ENCODE results near the gene HRC. TPM values are rescaled to one million over a fixed set of nuclear protein-coding genes. Genes with fewer than 3 reads are reported as not detected.
A peak's percentile ranks its signal among the peaks of the same experiment; 100 is the strongest.

The HRC gene
- total and polyA plus RNA-seq, 4 experiments from 2014 or later: not detected

DNA sequence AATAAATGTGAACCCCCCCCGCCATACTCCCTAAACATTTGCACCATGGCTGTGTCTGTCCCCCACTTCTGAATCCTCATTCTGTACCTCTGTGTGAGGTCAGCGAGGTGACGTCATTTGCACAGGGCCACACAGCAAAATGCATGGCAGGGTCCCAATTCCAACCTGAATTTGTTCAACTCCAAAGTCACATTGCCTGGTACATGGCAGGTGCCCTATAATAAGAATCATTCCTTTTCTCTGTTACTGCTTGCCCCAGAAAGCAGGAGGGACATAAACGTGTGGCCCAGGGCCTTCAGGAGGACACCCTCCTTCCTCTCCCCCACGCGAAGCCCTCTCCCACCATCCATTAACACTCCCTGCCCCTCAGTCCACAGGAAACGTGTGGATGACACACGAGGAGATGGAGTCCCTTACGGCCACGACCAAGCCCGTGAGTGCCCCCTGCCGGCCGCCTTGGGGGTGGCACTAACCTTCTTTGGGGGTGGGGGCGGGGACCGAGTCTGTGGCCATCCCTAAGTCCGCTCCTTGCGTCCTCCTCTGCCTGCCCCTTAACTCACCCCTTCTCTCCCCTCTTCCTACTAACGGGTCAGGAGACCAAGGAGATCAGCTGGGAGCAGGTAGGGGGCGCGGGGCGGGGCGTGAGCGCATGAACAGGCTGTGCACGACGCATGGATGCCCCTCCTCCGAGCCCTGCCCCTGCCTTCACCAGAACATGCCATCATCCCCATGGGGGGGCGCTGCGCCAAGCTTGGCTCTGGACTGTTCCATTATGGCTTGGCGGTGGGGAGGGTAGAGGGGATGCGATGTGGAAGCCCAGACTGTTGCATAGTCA lies 9.4 kb downstream of the HRC start:
- peak overlapping the region in 3 of 7 donors; percentile 51 to 71 (median 54) for H3K27ac Mint-ChIP-seq

DNA sequence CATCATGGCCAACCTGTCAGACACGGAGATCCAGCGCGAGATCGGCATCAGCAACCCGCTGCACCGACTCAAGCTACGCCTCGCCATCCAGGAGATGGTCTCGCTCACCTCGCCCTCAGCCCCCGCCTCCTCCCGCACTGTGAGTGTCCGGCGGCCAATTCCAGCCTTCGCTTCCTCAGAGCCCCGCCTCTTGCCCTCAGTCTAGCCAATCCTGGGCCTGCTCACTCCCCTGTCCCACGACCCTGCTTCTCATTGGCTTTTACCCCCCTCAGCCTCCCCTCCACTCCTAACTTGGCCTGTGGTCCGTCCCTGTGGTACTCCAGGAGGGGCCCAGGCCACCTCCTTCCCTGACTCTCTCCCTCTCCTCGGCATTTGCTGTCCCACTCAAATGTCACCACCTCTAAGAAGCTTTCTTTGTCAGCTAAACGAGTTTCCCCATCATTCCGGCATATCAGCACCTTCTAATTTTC lies 12.3 kb downstream of the HRC start:
- H3K4me3 Mint-ChIP-seq: peak overlapping the region; percentile 36 to 78 (median 63)
- no peak overlapping the region for H3K27ac Mint-ChIP-seq
- DNase-seq: peak in 3 of 5 donors; percentile 22 to 49 (median 44)
- no peaks in the 10 kb centered on the region for H3K36me3 ChIP-seq (ENCODE audit: insufficient read depth, low read length)
- no peak overlapping the region for H3K27ac ChIP-seq (ENCODE audit: low read depth, low read length)
- intact Hi-C loops (cut with micrococcal nuclease): no loop called here
- CTCF ChIA-PET (ENCODE audit: partially characterized antibody): interaction anchor here (7.1 kb wide), 1 partner anchor 45 kb away, joined by 83 read pairs; no protein-coding TSS in a partner anchor
- H3K27me3 ChIP-seq (ENCODE audit: insufficient read depth, low read length): peaks cover 7% of the 10 kb centered on the region
- peaks cover 0 to 3% (median 0%) of the 10 kb centered on the region in 8 donors for H3K9me3 Mint-ChIP-seq
- peaks cover 12 to 24% (median 20%) of the 10 kb centered on the region in 4 donors for H3K4me1 Mint-ChIP-seq
- H3K36me3 Mint-ChIP-seq: no peaks in the 10 kb centered on the region
- peaks cover 13 to 18% of the 10 kb centered on the region in 2 donors for H3K27me3 Mint-ChIP-seq
- H3K4me3 ChIP-seq (ENCODE audit: low read length in 2 of 2): peak overlapping the region in 1 of 2 donors; percentile 37
- POLR2A ChIA-PET (ENCODE audit: partially characterized antibody): no interaction called here
- no peaks in the 10 kb centered on the region for H3K9me3 ChIP-seq (ENCODE audit: control insufficient read depth in 1 of 2, low read length in 2 of 2)
- H3K4me1 ChIP-seq (ENCODE audit: insufficient read depth, low read length): peaks cover 16% of the 10 kb centered on the region

More for the DNA sequence above, 9.4 kb downstream of the HRC start:
- Mint-ChIP-seq H3K27me3 (peaks cover 25 to 32% of the 10 kb centered on the region in 2 donors), H3K9me3 (peaks cover 0 to 6% (median 0%) of the 10 kb centered on the region in 8 donors), H3K36me3 (no peaks in the 10 kb centered on the region), H3K4me3 (peak overlapping the region in 5 of 8 donors; percentile 1 to 77 (median 32)), H3K4me1 (peaks cover 18 to 48% (median 33%) of the 10 kb centered on the region in 4 donors)
- DNase-seq: peak; percentile 68 to 78 (median 72)
- ChIA-PET CTCF (ENCODE audit: partially characterized antibody) (interaction anchor here (0.6 to 7.1 kb wide), 18 partner anchors 10 to 524 kb away, joined by 3 to 83 read pairs (median 4); partner anchors contain the start of genes HRC, LIN7B, PPFIA3 and RUVBL2), POLR2A (ENCODE audit: partially characterized antibody) (interaction anchor here (1.9 kb wide), 1 partner anchor 48 kb away, joined by 7 read pairs; no protein-coding TSS in a partner anchor)
- peaks cover 39% of the 10 kb centered on the region for H3K4me1 ChIP-seq (ENCODE audit: insufficient read depth, low read length)
- peaks cover 31% of the 10 kb centered on the region for H3K27me3 ChIP-seq (ENCODE audit: insufficient read depth, low read length)
- H3K4me3 ChIP-seq (ENCODE audit: low read length in 2 of 2): no peak overlapping the region
- intact Hi-C loops (cut with micrococcal nuclease): loop anchor here (1.0 to 2.0 kb wide), 5 partner anchors 17 to 153 kb away; partner anchors contain the start of genes C19orf73, GYS1, PPFIA3 and RUVBL2
- H3K9me3 ChIP-seq (ENCODE audit: control insufficient read depth in 1 of 2, low read length in 2 of 2): no peaks in the 10 kb centered on the region
- H3K27ac ChIP-seq (ENCODE audit: low read depth, low read length): no peak overlapping the region
- H3K36me3 ChIP-seq (ENCODE audit: insufficient read depth, low read length): no peaks in the 10 kb centered on the region

DNA sequence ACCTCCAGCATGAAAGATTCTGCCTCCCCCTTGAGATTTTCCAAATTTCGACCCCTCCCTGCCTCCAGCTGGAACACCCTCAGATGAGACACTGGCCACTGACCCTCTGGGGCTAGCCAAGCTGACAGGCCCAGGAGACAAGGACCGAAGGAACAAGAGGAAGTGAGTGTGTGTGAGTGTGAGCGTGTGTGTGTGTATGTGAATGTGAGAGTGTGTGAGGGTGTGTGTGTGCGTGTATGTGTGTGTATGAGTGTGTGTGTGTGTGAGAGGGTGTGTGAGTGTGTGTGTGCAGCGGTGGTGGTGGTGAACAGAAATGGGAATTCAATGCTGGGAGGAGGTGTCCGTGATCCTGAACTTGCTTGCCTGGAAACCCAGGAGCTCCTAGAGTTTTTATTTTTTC lies 13.8 kb downstream of the HRC start:
- Mint-ChIP-seq H3K4me1 (peaks cover 12 to 24% (median 21%) of the 10 kb centered on the region in 4 donors), H3K36me3 (no peaks in the 10 kb centered on the region), H3K27me3 (peaks cover 13 to 20% of the 10 kb centered on the region in 2 donors), H3K4me3 (peak overlapping the region in 1 of 8 donors; percentile 14), H3K27ac (peak overlapping the region in 1 of 7 donors; percentile 33), H3K9me3 (peaks cover 0 to 3% (median 0%) of the 10 kb centered on the region in 8 donors)
- Histone ChIP-seq H3K4me3 (ENCODE audit: low read length in 2 of 2) (no peak overlapping the region), H3K27me3 (ENCODE audit: insufficient read depth, low read length) (peaks cover 7% of the 10 kb centered on the region), H3K27ac (ENCODE audit: low read depth, low read length) (no peak overlapping the region), H3K36me3 (ENCODE audit: insufficient read depth, low read length) (no peaks in the 10 kb centered on the region), H3K4me1 (ENCODE audit: insufficient read depth, low read length) (peaks cover 16% of the 10 kb centered on the region), H3K9me3 (ENCODE audit: control insufficient read depth in 1 of 2, low read length in 2 of 2) (no peaks in the 10 kb centered on the region)
- intact Hi-C loops (cut with micrococcal nuclease): no loop called here
- ChIA-PET POLR2A (ENCODE audit: partially characterized antibody) (no interaction called here), CTCF (ENCODE audit: partially characterized antibody) (interaction anchor here (1.5 kb wide), 1 partner anchor 43 kb away, joined by 3 read pairs; no protein-coding TSS in a partner anchor)
- DNase-seq: peak in 1 of 5 donors; percentile 4

DNA sequence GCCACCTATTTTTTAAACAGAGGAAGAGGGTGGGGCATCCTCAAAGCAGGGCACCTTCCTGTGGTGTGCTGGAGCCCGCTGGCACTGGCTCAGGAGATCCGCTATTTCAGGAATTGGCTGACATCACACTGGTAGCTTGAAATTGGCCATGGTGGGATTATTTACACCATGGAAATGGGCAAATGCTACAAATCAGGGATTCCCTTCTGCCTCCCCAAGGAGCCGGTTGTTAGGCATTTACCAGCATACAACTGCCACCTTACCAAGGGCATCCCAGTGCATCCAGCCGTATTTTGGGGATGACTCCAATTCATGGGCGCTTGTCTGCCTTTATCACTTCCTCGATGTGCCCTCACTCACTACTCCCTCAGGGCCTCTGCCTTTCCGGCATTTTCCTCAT lies 14.2 kb downstream of the HRC start:
- peak overlapping the region in 1 of 7 donors; percentile 33 for H3K27ac Mint-ChIP-seq
- peaks cover 12 to 24% (median 20%) of the 10 kb centered on the region in 4 donors for H3K4me1 Mint-ChIP-seq
- no peak overlapping the region for H3K27ac ChIP-seq (ENCODE audit: low read depth, low read length)
- no peaks in the 10 kb centered on the region for H3K36me3 Mint-ChIP-seq
- ChIA-PET POLR2A (ENCODE audit: partially characterized antibody) (no interaction called here), CTCF (ENCODE audit: partially characterized antibody) (interaction anchor here (1.5 kb wide), 1 partner anchor 43 kb away, joined by 3 read pairs; no protein-coding TSS in a partner anchor)
- H3K9me3 ChIP-seq (ENCODE audit: control insufficient read depth in 1 of 2, low read length in 2 of 2): no peaks in the 10 kb centered on the region
- DNase-seq: peak in 1 of 5 donors; percentile 12
- peaks cover 11 to 16% of the 10 kb centered on the region in 2 donors for H3K27me3 Mint-ChIP-seq
- peaks cover 7% of the 10 kb centered on the region for H3K27me3 ChIP-seq (ENCODE audit: insufficient read depth, low read length)
- H3K4me3 ChIP-seq (ENCODE audit: low read length in 2 of 2): no peak overlapping the region
- intact Hi-C loops (cut with micrococcal nuclease): no loop called here
- H3K4me1 ChIP-seq (ENCODE audit: insufficient read depth, low read length): peaks cover 12% of the 10 kb centered on the region
- no peaks in the 10 kb centered on the region for H3K36me3 ChIP-seq (ENCODE audit: insufficient read depth, low read length)
- H3K4me3 Mint-ChIP-seq: no peak overlapping the region
- peaks cover 0 to 3% (median 0%) of the 10 kb centered on the region in 8 donors for H3K9me3 Mint-ChIP-seq

DNA sequence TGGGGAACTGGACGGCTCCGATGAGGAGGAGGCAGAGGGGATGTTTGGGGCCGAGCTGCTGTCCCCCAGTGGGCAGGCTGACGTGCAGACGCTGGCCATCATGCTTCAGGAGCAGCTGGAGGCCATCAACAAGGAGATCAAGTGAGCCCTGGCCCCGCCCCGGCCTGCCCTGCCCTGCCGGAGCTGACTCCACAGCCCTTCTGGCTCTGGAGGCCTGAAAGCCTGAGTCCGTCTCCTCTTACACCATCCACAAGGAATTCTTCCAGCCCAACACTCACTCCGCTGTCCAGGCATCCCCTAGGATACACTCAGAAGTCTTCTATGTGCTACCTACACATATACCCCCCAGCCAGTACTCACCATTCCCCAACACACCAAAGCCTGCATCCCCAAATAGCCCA lies 18.4 kb downstream of the HRC start:
- H3K36me3 Mint-ChIP-seq: no peaks in the 10 kb centered on the region
- ChIA-PET CTCF (ENCODE audit: partially characterized antibody) (no interaction called here), POLR2A (ENCODE audit: partially characterized antibody) (no interaction called here)
- no peaks in the 10 kb centered on the region for H3K36me3 ChIP-seq (ENCODE audit: insufficient read depth, low read length)
- H3K27ac ChIP-seq (ENCODE audit: low read depth, low read length): no peak overlapping the region
- intact Hi-C loops (cut with micrococcal nuclease): no loop called here
- H3K4me3 Mint-ChIP-seq: no peak overlapping the region
- peaks cover 4 to 22% (median 15%) of the 10 kb centered on the region in 4 donors for H3K4me1 Mint-ChIP-seq
- peaks cover 4 to 10% of the 10 kb centered on the region in 2 donors for H3K27me3 Mint-ChIP-seq
- no peaks in the 10 kb centered on the region for H3K9me3 ChIP-seq (ENCODE audit: control insufficient read depth in 1 of 2, low read length in 2 of 2)
- H3K27ac Mint-ChIP-seq: no peak overlapping the region
- H3K4me1 ChIP-seq (ENCODE audit: insufficient read depth, low read length): peaks cover 9% of the 10 kb centered on the region
- H3K27me3 ChIP-seq (ENCODE audit: insufficient read depth, low read length): no peaks in the 10 kb centered on the region
- peak in 1 of 5 donors; percentile 23 for DNase-seq
- H3K9me3 Mint-ChIP-seq: no peaks in the 10 kb centered on the region
- no peak overlapping the region for H3K4me3 ChIP-seq (ENCODE audit: low read length in 2 of 2)

DNA sequence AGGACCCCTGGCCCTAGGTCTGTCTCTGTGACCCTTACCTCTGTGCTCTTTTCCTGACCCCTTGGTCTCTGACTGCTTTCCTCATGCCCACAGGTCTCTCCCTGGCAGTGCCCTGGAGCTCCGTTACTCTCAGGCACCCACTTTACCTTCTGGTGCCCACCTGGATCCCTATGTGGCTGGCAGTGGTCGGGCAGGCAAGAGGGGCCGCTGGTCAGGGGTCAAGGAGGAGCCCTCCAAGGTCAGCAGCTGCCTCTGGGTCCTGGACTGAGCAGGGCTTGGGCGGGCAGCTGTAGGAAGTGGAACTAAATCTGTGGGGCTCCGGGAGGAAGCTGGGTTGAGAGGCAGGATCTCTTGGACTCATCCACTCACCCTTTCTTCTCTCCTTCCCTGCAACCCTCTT lies 19.5 kb downstream of the HRC start:
- Mint-ChIP-seq H3K27ac (no peak overlapping the region), H3K36me3 (no peaks in the 10 kb centered on the region), H3K4me3 (peak overlapping the region in 1 of 8 donors; percentile 39), H3K9me3 (no peaks in the 10 kb centered on the region), H3K4me1 (peaks cover 0 to 18% (median 10%) of the 10 kb centered on the region in 4 donors), H3K27me3 (peaks cover 4 to 10% of the 10 kb centered on the region in 2 donors)
- ChIA-PET CTCF (ENCODE audit: partially characterized antibody) (interaction anchor here (0.8 kb wide), 1 partner anchor 9 kb away, joined by 3 read pairs; no protein-coding TSS in a partner anchor), POLR2A (ENCODE audit: partially characterized antibody) (no interaction called here)
- Histone ChIP-seq H3K36me3 (ENCODE audit: insufficient read depth, low read length) (no peaks in the 10 kb centered on the region), H3K4me1 (ENCODE audit: insufficient read depth, low read length) (peaks cover 9% of the 10 kb centered on the region), H3K27me3 (ENCODE audit: insufficient read depth, low read length) (no peaks in the 10 kb centered on the region), H3K27ac (ENCODE audit: low read depth, low read length) (no peak overlapping the region), H3K4me3 (ENCODE audit: low read length in 2 of 2) (no peak overlapping the region), H3K9me3 (ENCODE audit: control insufficient read depth in 1 of 2, low read length in 2 of 2) (no peaks in the 10 kb centered on the region)
- peak in 1 of 5 donors; percentile 14 for DNase-seq
- intact Hi-C loops (cut with micrococcal nuclease): no loop called here
